Measurements from ENCODE around the gene C4BPB. TPM values are rescaled to one million over a fixed set of nuclear protein-coding genes. Genes with fewer than 3 reads are reported as not detected.

Gene C4BPB
- total and polyA plus RNA-seq, 2 donors (not counting 3 experiments of a cell fraction or from before 2014, with no cell fraction given), result not detected

DNA sequence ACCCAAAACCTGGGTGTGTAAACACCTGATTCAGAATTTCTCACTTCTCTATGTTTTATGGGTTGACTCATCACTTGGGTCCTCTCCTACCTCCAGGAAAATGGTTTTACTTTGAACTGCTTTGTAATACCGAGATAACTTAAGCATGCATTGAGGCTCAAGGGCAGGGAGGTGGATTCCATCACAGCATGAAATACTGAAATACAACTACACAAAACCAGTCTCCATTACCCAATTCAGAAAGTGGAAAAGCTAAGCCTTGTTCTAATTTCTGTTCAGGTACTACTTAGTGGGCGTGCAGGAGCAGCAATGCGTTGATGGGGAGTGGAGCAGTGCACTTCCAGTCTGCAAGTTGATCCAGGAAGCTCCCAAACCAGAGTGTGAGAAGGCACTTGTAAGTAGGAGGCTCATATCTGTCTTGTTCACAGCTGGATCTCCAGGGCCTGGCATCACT is 9.2 kb downstream of the C4BPB start:
- no TSS peak for BruUV-seq (replicated peaks)
- dilution Hi-C loops (cut with MboI; ENCODE audit: extremely low pct_ligation_motif_present, low sequenced_read_pairs) (no loop called here), intact Hi-C loops (cut with micrococcal nuclease) (no loop called here)
- Histone ChIP-seq H3K27me3 (ENCODE audit: control insufficient read depth in 2 of 2, insufficient read depth in 2 of 2, low read length in 2 of 2) (peaks cover 3% of the 10 kb centered on the region in 2 experiments), H3K4me3 (replicated peaks in 1 of 3; ENCODE audit: insufficient read depth in 1 of 3, low read depth in 1 of 3, low read length in 3 of 3) (no peak overlapping the region), H3K27ac (ENCODE audit: insufficient read depth, low read depth, low read length) (no peak overlapping the region), H3K4me2 (ENCODE audit: insufficient read depth, low read length) (no peak overlapping the region), H3K9ac (replicated peaks; ENCODE audit: extremely low read depth, insufficient read depth, low read length) (no peak overlapping the region), H3K9me3 (replicated peaks; ENCODE audit: control insufficient read depth, insufficient read depth, low read length) (no peaks in the 10 kb centered on the region), H3K9me1 (replicated peaks; ENCODE audit: control insufficient read depth, extremely low read depth, insufficient read depth, low read length) (no peaks in the 10 kb centered on the region), H3K79me2 (ENCODE audit: control insufficient read depth, insufficient read depth, low read length) (no peaks in the 10 kb centered on the region), H4K20me1 (replicated peaks; ENCODE audit: control insufficient read depth, extremely low read depth, insufficient read depth, low read length) (no peaks in the 10 kb centered on the region), H3K4me1 (ENCODE audit: control insufficient read depth, extremely low read depth, insufficient read depth, low read length) (no peaks in the 10 kb centered on the region), H2AFZ (ENCODE audit: low read depth, low read length) (no peak overlapping the region), H3K36me3 (ENCODE audit: control insufficient read depth in 2 of 2, extremely low read depth in 1 of 2, insufficient read depth in 2 of 2, low read length in 2 of 2) (no peaks in the 10 kb centered on the region)
- CTCF ChIA-PET, result interaction anchor here (1.4 to 3.1 kb wide), 2 partner anchors 14 to 307 kb away, joined by 5 to 15 read pairs; no protein-coding TSS in a partner anchor
- no peak for DNase-seq (ENCODE audit: low read depth, low spot score)
- TF ChIP-seq MYC (IDR thresholded peaks at IDR 0.05; ENCODE audit: low read depth, low read length) (no peak), POLR2A (IDR thresholded peaks at IDR 0.05; ENCODE audit: low read depth, low read length) (no peak)
- POLR2A ChIA-PET, result no interaction called here
- no peak for FAIRE-seq

DNA sequence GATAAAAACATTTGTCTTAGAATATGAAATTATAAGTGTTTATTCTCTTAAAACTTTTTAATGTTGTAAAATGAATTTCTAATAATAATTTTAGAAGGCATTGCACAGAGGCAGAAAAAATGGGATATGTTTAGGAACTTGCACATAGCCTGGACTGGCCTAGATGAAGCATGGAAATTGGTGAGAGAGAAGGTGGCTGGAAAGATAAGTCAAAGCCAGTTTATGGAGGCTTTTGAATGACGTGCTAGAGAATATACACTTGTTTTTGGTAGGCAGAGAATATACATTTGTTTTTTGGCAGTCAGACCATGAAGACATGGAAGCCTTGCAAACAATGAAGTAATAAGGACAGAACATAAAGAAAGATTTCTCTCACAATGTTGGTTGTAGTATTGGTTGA is 13.1 kb downstream of the C4BPB start:
- Histone ChIP-seq H3K4me1 (ENCODE audit: control insufficient read depth, extremely low read depth, insufficient read depth, low read length) (no peaks in the 10 kb centered on the region), H3K4me2 (ENCODE audit: insufficient read depth, low read length) (no peak overlapping the region), H3K27me3 (ENCODE audit: control insufficient read depth in 2 of 2, insufficient read depth in 2 of 2, low read length in 2 of 2) (peaks cover 0 to 6% of the 10 kb centered on the region in 2 experiments), H3K9ac (replicated peaks; ENCODE audit: extremely low read depth, insufficient read depth, low read length) (no peak overlapping the region), H3K4me3 (replicated peaks in 1 of 3; ENCODE audit: insufficient read depth in 1 of 3, low read depth in 1 of 3, low read length in 3 of 3) (no peak overlapping the region), H3K27ac (ENCODE audit: insufficient read depth, low read depth, low read length) (no peak overlapping the region), H3K79me2 (ENCODE audit: control insufficient read depth, insufficient read depth, low read length) (no peaks in the 10 kb centered on the region), H3K9me3 (replicated peaks; ENCODE audit: control insufficient read depth, insufficient read depth, low read length) (no peaks in the 10 kb centered on the region), H3K9me1 (replicated peaks; ENCODE audit: control insufficient read depth, extremely low read depth, insufficient read depth, low read length) (no peaks in the 10 kb centered on the region), H3K36me3 (ENCODE audit: control insufficient read depth in 2 of 2, extremely low read depth in 1 of 2, insufficient read depth in 2 of 2, low read length in 2 of 2) (no peaks in the 10 kb centered on the region), H4K20me1 (replicated peaks; ENCODE audit: control insufficient read depth, extremely low read depth, insufficient read depth, low read length) (no peaks in the 10 kb centered on the region), H2AFZ (ENCODE audit: low read depth, low read length) (no peak overlapping the region)
- no peak for FAIRE-seq
- TF ChIP-seq MYC (IDR thresholded peaks at IDR 0.05; ENCODE audit: low read depth, low read length) (no peak), POLR2A (IDR thresholded peaks at IDR 0.05; ENCODE audit: low read depth, low read length) (no peak), JUN (IDR thresholded peaks at IDR 0.05; ENCODE audit: borderline replicate concordance, insufficient read depth, insufficient read length, low read depth) (no peak), POLR2AphosphoS5 (IDR thresholded peaks at IDR 0.05; ENCODE audit: insufficient read depth, low read depth, low read length) (no peak), MAX (IDR thresholded peaks at IDR 0.05; ENCODE audit: insufficient read depth, insufficient read length) (no peak), GATA2 (IDR thresholded peaks at IDR 0.05; ENCODE audit: insufficient read depth, insufficient read length, low read depth, low read length) (no peak)
- TF ChIP-seq, protein P1, sequence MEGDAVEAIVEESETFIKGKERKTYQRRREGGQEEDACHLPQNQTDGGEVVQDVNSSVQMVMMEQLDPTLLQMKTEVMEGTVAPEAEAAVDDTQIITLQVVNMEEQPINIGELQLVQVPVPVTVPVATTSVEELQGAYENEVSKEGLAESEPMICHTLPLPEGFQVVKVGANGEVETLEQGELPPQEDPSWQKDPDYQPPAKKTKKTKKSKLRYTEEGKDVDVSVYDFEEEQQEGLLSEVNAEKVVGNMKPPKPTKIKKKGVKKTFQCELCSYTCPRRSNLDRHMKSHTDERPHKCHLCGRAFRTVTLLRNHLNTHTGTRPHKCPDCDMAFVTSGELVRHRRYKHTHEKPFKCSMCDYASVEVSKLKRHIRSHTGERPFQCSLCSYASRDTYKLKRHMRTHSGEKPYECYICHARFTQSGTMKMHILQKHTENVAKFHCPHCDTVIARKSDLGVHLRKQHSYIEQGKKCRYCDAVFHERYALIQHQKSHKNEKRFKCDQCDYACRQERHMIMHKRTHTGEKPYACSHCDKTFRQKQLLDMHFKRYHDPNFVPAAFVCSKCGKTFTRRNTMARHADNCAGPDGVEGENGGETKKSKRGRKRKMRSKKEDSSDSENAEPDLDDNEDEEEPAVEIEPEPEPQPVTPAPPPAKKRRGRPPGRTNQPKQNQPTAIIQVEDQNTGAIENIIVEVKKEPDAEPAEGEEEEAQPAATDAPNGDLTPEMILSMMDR (IDR thresholded peaks at IDR 0.05; ENCODE audit: extremely low read depth in 1 of 2, insufficient read depth in 1 of 2, low read depth in 1 of 2, low read length in 2 of 2), result no peak
- ChIA-PET POLR2A (no interaction called here), CTCF (interaction anchor here (1.4 to 2.1 kb wide), 2 partner anchors 18 to 303 kb away, joined by 6 to 7 read pairs; no protein-coding TSS in a partner anchor)
- dilution Hi-C loops (cut with MboI; ENCODE audit: extremely low pct_ligation_motif_present, low sequenced_read_pairs) (no loop called here), intact Hi-C loops (cut with micrococcal nuclease) (no loop called here)
- no peak for DNase-seq (ENCODE audit: low read depth, low spot score)
- BruUV-seq (replicated peaks), result no TSS peak
